HCT116 (cell line): ENCODE results near the gene GNPDA2. TPM values are rescaled to one million over a fixed set of nuclear protein-coding genes. Genes with fewer than 3 reads are reported as not detected.

ENCODE experiments used
- ATAC-seq: fragments of 200-7000 bp; cut with Tn5 transposase; 2 replicates; pipeline ENCODE4 v1.9.1; 2020; ENCODE audit warnings: mild to moderate bottlenecking, moderate library complexity
- BruUV-seq: library from RNA; stranded (reverse); fragments of 400-500 nt; replicated peaks from 2 replicates; lab custom pipeline; 2021; lab: Mats Ljungman, UMichigan
- CTCF ChIA-PET: fragments of 300-600 bp; sonication (Branson Sonifier 250); formaldehyde crosslinking; loops from one replicate; lab custom pipeline; 2021; ENCODE audit warnings: antibody characterized with exemption; lab: Charles Lee
- POLR2A ChIA-PET: fragments of 300-600, 350-600 bp; sonication (Branson Sonifier 250); formaldehyde crosslinking; loops from one replicate; lab custom pipeline; 2021; ENCODE audit warnings: antibody characterized with exemption; lab: Charles Lee
- RAD21 ChIA-PET, 2 experiments: fragments of 300-600 bp; sonication (Branson Sonifier 250); formaldehyde crosslinking; loops; one replicate each; lab custom pipeline; 2023; ENCODE audit warnings: low total read pairs in 2 of 2; ENCODE audit not compliant: uncharacterized antibody in 2 of 2, unreplicated experiment in 2 of 2, low non-redundant PET in 1 of 2; lab: Charles Lee
- DNase-seq: peaks from one replicate; pipeline ENCODE4 v3.0.0-alpha.2; 2010; ENCODE audit warnings: low read depth, low spot score
- H2AFZ ChIP-seq: fragments of 200-600 bp; shearing (Covaris generic), sonication (generic); 2 replicates; pipeline ENCODE4 v1.6.1; 2017; ENCODE audit warnings: low read depth, mixed run types, mixed read lengths, antibody characterized with exemption, low read length; ENCODE audit not compliant: poor library complexity, severe bottlenecking
- H3K27ac ChIP-seq: 2 replicates; pipeline ENCODE4 v1.5.1; 2012; ENCODE audit warnings: low read depth, low read length
- H3K27me3 ChIP-seq: fragments of 200-600 bp; sonication (generic); 2 replicates; pipeline ENCODE4 v1.6.1; 2016; ENCODE audit warnings: mixed run types, low read length, mixed read lengths; ENCODE audit not compliant: insufficient read depth
- H3K36me3 ChIP-seq, 2 experiments: fragments of 200-500 bp in 1 of 2; fragments of 200-600 bp in 1 of 2; sonication (Bioruptor generic) in 1 of 2; sonication (generic) in 1 of 2; 2 replicates each; pipeline versions ENCODE4 v1.5.1 to v1.6.1; 2014 to 2016; ENCODE audit warnings: low read length in 2 of 2, inconsistent platforms in 1 of 2, mixed read lengths in 1 of 2, mixed run types in 1 of 2; ENCODE audit not compliant: insufficient read depth in 2 of 2, control insufficient read depth in 1 of 2
- H3K4me1 ChIP-seq, 2 experiments: fragments of 200-600 bp in 1 of 2; sonication (generic) in 1 of 2; 2 replicates each; pipeline versions ENCODE4 v1.5.1 to v1.6.1; 2012 to 2017; ENCODE audit warnings: low read length in 2 of 2, inconsistent platforms in 1 of 2, mild to moderate bottlenecking in 1 of 2, mixed read lengths in 1 of 2, mixed run types in 1 of 2, moderate library complexity in 1 of 2; ENCODE audit not compliant: insufficient read depth in 2 of 2, control insufficient read depth in 1 of 2
- H3K4me2 ChIP-seq: fragments of 200-600 bp; sonication (generic); 2 replicates; pipeline ENCODE4 v1.6.1; 2017; ENCODE audit warnings: mixed run types, low read length, mixed read lengths
- H3K4me3 ChIP-seq, 2 experiments: fragments of 200-600 bp in 1 of 2; sonication (generic) in 1 of 2; replicated peaks in 1 of 2; 2 replicates each; pipeline ENCODE4 v1.5.1; 2011 to 2016; ENCODE audit warnings: low read length in 2 of 2, control low read depth in 1 of 2, low read depth in 1 of 2, mild to moderate bottlenecking in 1 of 2, mixed read lengths in 1 of 2, mixed run types in 1 of 2
- H3K79me2 ChIP-seq: fragments of 200-600 bp; sonication (generic); 2 replicates; pipeline ENCODE4 v1.6.1; 2017; ENCODE audit warnings: mild to moderate bottlenecking, mixed run types, low read length, moderate library complexity, mixed read lengths; ENCODE audit not compliant: insufficient read depth
- H3K9ac ChIP-seq: fragments of 200-600 bp; sonication (generic); 2 replicates; pipeline ENCODE4 v1.6.1; 2016; ENCODE audit warnings: low read length, mixed read lengths
- H3K9me2 ChIP-seq: fragments of 200-600 bp; sonication (generic), shearing (Covaris generic); 2 replicates; pipeline ENCODE4 v1.6.1; 2017; ENCODE audit warnings: mixed run types, mild to moderate bottlenecking, moderate library complexity; ENCODE audit not compliant: insufficient read depth
- H3K9me3 ChIP-seq, 2 experiments: fragments of 200-500 bp in 1 of 2; fragments of 200-600 bp in 1 of 2; sonication (Bioruptor generic) in 1 of 2; sonication (generic) in 1 of 2; 2 replicates each; pipeline ENCODE4 v1.6.1; 2014 to 2017; ENCODE audit warnings: low read length in 2 of 2, mixed read lengths in 2 of 2, inconsistent platforms in 1 of 2, low read depth in 1 of 2, mild to moderate bottlenecking in 1 of 2, mixed run types in 1 of 2, moderate library complexity in 1 of 2; ENCODE audit not compliant: control insufficient read depth in 1 of 2, insufficient read depth in 1 of 2
- H4K20me1 ChIP-seq: fragments of 200-600 bp; sonication (generic), shearing (Covaris generic); 2 replicates; pipeline ENCODE4 v1.6.1; 2017; ENCODE audit warnings: mixed run types, mild to moderate bottlenecking, moderate library complexity; ENCODE audit not compliant: insufficient read depth
- CBX3 ChIP-seq: IDR thresholded peaks from 2 replicates; pipeline ENCODE4 v1.6.1; 2012; ENCODE audit warnings: low read depth
- CEBPB ChIP-seq: IDR thresholded peaks from 2 replicates; pipeline ENCODE4 v1.6.1; 2012; ENCODE audit warnings: low read depth
- EGR1 ChIP-seq: IDR thresholded peaks from 2 replicates; pipeline ENCODE4 v1.6.1; 2012; ENCODE audit warnings: low read depth
- ELF1 ChIP-seq: IDR thresholded peaks from 2 replicates; pipeline ENCODE4 v1.6.1; 2012; ENCODE audit warnings: low read depth, borderline replicate concordance
- EZH2 ChIP-seq: fragments of 200-600 bp; sonication (generic); IDR thresholded peaks from 2 replicates; pipeline ENCODE4 v1.6.1; 2017; ENCODE audit warnings: antibody characterized with exemption, mixed run types
- EZH2phosphoT487 ChIP-seq: fragments of 200-600 bp; IDR thresholded peaks from 2 replicates; pipeline ENCODE4 v1.6.1; 2018; ENCODE audit warnings: antibody characterized with exemption, borderline replicate concordance
- FOSL1 ChIP-seq: IDR thresholded peaks from 2 replicates; pipeline ENCODE4 v1.6.1; 2012; ENCODE audit warnings: low read depth
- JUND ChIP-seq: IDR thresholded peaks from 2 replicates; pipeline ENCODE4 v1.6.1; 2012
- POLR2A ChIP-seq: IDR thresholded peaks from 2 replicates; pipeline ENCODE4 v1.7.0; 2011; ENCODE audit warnings: borderline replicate concordance; ENCODE audit not compliant: insufficient read depth, insufficient read length; ENCODE audit errors: extremely low read depth
- POLR2AphosphoS5 ChIP-seq: IDR thresholded peaks from 2 replicates; pipeline ENCODE4 v1.6.1; 2011; ENCODE audit warnings: mild to moderate bottlenecking, low read depth, low read length, moderate library complexity
- SIN3A ChIP-seq: IDR thresholded peaks from 2 replicates; pipeline ENCODE4 v1.6.1; 2012; ENCODE audit warnings: low read depth
- SRF ChIP-seq: IDR thresholded peaks from 2 replicates; pipeline ENCODE4 v1.6.1; 2012; ENCODE audit warnings: low read depth
- TCF7L2 ChIP-seq: IDR thresholded peaks from 2 replicates; pipeline ENCODE4 v1.7.0; 2011; ENCODE audit warnings: borderline replicate concordance, inconsistent platforms; ENCODE audit not compliant: insufficient read depth, insufficient read length; ENCODE audit errors: extremely low read depth
- YY1 ChIP-seq: IDR thresholded peaks from 2 replicates; pipeline ENCODE4 v1.6.1; 2011; ENCODE audit warnings: low read length, low read depth, moderate library complexity, mild to moderate bottlenecking; ENCODE audit not compliant: insufficient replicate concordance; ENCODE audit errors: extremely low read depth
- ZFX ChIP-seq: fragments of 450-650 bp; IDR thresholded peaks from 2 replicates; pipeline ENCODE4 v1.6.1; 2017
- intact Hi-C: fragments of 100-400 bp; cut with micrococcal nuclease; formaldehyde crosslinking; loops from 2 replicates; pipeline ENCODE4 v1.10.0; 2022
- total RNA-seq: library from RNA; stranded (reverse); gene quantifications from one replicate; pipeline ENCODE4 v1.2.1, GENCODE V29; 2021; ENCODE audit not compliant: unreplicated experiment
- TF ChIP-seq, protein P1 (sequence below): IDR thresholded peaks from 2 replicates; pipeline ENCODE4 v1.6.1; 2012; ENCODE audit warnings: low read depth
- TF ChIP-seq, protein P2 (sequence below): IDR thresholded peaks from 2 replicates; pipeline ENCODE4 v1.6.1; 2012

Gene GNPDA2
- total RNA-seq, 1 experiment from 2014 or later, result 15.8 TPM

DNA sequence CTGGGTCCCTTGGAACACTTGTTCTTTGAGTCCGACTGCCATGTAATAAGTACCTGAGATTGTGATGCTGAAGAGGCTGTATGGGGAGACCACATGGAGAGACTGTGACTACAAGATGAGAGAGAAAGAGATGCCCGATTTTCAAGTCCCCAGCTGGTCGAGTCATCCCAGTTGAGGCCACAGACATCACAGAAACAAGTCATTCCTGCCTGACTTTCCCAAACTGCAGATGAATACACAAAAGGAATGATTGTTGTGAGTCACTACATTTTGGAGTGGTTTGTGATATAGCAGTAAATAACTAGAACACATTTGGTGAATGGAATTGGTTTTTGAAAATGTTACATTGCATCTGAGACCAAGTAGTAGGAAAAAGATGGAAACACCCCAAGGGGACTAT, 66.0 kb downstream of the GNPDA2 start:
- ATAC-seq (no peak), DNase-seq (no peak)
- H4K20me1 ChIP-seq, result no peaks in the 10 kb centered on the region
- RAD21 ChIA-PET, result no interaction called here
- H2AFZ ChIP-seq, result no peak overlapping the region
- no peaks in the 10 kb centered on the region for H3K36me3 ChIP-seq
- POLR2A ChIA-PET, result no interaction called here
- H3K4me1 ChIP-seq, result no peaks in the 10 kb centered on the region; a peak in 1 of 4 replicates
- no peak overlapping the region for H3K27ac ChIP-seq
- CTCF ChIA-PET, result no interaction called here
- H3K4me3 ChIP-seq, result no peak overlapping the region
- intact Hi-C loops, result no loop called here
- no peak overlapping the region for H3K4me2 ChIP-seq
- no peaks in the 10 kb centered on the region for H3K27me3 ChIP-seq
- no peaks in the 10 kb centered on the region for H3K79me2 ChIP-seq
- no peaks in the 10 kb centered on the region for H3K9me2 ChIP-seq
- no TSS peak for BruUV-seq
- TF ChIP-seq YY1 (no peak), JUND (no peak), ELF1 (no peak), EZH2 (no peak), EZH2phosphoT487 (no peak), POLR2A (no peak), TCF7L2 (no peak)
- no peak overlapping the region for H3K9ac ChIP-seq
- H3K9me3 ChIP-seq, result no peaks in the 10 kb centered on the region

DNA sequence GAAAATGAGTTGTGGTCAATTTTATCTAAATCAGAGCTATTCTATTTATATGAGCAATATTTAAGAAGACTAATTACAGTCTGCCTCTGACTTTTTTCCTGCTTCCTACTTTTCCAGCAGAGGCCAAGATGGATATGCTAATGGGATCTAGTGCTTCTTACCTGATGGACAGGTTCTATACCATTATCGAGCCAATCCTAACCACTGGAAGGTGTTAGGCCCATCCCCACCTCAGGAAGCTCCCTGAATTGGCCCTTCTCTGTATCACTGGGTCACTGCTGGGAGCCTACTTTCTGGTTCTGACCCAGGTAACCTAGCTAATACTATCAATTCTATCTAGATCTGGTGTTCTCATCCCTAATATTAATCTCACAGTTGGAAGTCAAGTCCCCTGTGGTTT, 74.4 kb downstream of the GNPDA2 start:
- Histone ChIP-seq H3K36me3 (no peaks in the 10 kb centered on the region), H3K79me2 (no peaks in the 10 kb centered on the region), H4K20me1 (no peaks in the 10 kb centered on the region), H3K9ac (no peak overlapping the region), H3K4me3 (no peak overlapping the region), H3K4me2 (no peak overlapping the region), H3K27me3 (0 out of 2 replicates have a peak, but pooled peaks cover 11% of the 10 kb centered on the region), H3K4me1 (no peaks in the 10 kb centered on the region), H2AFZ (no peak overlapping the region), H3K9me2 (no peaks in the 10 kb centered on the region), H3K9me3 (no peaks in the 10 kb centered on the region), H3K27ac (no peak overlapping the region)
- ATAC-seq (no peak), DNase-seq (no peak)
- BruUV-seq, result no TSS peak
- ChIA-PET RAD21 (no interaction called here), POLR2A (no interaction called here), CTCF (no interaction called here)
- intact Hi-C loops, result no loop called here
- TF ChIP-seq ZFX, result no peak
- TF ChIP-seq EZH2phosphoT487, result no peak
- no peak for TF ChIP-seq POLR2A
- no peak for TF ChIP-seq TCF7L2
- TF ChIP-seq, protein P1, sequence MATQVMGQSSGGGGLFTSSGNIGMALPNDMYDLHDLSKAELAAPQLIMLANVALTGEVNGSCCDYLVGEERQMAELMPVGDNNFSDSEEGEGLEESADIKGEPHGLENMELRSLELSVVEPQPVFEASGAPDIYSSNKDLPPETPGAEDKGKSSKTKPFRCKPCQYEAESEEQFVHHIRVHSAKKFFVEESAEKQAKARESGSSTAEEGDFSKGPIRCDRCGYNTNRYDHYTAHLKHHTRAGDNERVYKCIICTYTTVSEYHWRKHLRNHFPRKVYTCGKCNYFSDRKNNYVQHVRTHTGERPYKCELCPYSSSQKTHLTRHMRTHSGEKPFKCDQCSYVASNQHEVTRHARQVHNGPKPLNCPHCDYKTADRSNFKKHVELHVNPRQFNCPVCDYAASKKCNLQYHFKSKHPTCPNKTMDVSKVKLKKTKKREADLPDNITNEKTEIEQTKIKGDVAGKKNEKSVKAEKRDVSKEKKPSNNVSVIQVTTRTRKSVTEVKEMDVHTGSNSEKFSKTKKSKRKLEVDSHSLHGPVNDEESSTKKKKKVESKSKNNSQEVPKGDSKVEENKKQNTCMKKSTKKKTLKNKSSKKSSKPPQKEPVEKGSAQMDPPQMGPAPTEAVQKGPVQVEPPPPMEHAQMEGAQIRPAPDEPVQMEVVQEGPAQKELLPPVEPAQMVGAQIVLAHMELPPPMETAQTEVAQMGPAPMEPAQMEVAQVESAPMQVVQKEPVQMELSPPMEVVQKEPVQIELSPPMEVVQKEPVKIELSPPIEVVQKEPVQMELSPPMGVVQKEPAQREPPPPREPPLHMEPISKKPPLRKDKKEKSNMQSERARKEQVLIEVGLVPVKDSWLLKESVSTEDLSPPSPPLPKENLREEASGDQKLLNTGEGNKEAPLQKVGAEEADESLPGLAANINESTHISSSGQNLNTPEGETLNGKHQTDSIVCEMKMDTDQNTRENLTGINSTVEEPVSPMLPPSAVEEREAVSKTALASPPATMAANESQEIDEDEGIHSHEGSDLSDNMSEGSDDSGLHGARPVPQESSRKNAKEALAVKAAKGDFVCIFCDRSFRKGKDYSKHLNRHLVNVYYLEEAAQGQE, result no peak
- TF ChIP-seq JUND, result no peak
- TF ChIP-seq EGR1, result no peak
- no peak for TF ChIP-seq SIN3A
- no peak for TF ChIP-seq FOSL1
- TF ChIP-seq CEBPB, result no peak
- no peak for TF ChIP-seq SRF
- TF ChIP-seq EZH2, result no peak
- TF ChIP-seq, protein P2, sequence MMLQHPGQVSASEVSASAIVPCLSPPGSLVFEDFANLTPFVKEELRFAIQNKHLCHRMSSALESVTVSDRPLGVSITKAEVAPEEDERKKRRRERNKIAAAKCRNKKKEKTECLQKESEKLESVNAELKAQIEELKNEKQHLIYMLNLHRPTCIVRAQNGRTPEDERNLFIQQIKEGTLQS, result no peak
- no peak for TF ChIP-seq CBX3
- no peak for TF ChIP-seq POLR2AphosphoS5
